GM15510 (cell line): ENCODE measurements around the gene BHLHE23.

Experiments
- POLR2A ChIP-seq: IDR thresholded peaks from 3 replicates; pipeline ENCODE4 v1.6.1; 2011; ENCODE audit warnings: borderline replicate concordance; ENCODE audit not compliant: insufficient read length; ENCODE audit errors: extremely low read depth

BHLHE23 gene

DNA sequence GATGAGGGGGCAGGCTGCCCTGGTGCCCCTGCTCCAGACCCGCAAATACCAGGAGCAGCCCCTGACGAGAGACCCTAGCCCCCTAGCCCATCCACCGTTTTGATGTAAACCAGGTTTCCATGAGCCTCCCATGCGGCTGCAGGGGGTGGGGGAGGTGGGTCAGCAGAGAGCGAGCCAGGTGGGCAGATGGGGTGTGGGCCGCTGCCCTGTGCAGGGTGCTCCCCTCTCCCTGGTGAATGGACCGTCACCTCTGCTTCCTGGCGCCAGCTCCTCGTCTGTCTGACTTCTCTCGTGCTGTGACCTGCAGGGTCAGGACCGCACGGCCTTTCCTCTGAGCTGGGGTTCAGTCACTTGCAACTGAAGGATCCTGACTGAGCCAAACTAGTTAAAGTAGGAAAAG lies 15.7 kb upstream of the BHLHE23 start:
- no peak for TF ChIP-seq POLR2A

DNA sequence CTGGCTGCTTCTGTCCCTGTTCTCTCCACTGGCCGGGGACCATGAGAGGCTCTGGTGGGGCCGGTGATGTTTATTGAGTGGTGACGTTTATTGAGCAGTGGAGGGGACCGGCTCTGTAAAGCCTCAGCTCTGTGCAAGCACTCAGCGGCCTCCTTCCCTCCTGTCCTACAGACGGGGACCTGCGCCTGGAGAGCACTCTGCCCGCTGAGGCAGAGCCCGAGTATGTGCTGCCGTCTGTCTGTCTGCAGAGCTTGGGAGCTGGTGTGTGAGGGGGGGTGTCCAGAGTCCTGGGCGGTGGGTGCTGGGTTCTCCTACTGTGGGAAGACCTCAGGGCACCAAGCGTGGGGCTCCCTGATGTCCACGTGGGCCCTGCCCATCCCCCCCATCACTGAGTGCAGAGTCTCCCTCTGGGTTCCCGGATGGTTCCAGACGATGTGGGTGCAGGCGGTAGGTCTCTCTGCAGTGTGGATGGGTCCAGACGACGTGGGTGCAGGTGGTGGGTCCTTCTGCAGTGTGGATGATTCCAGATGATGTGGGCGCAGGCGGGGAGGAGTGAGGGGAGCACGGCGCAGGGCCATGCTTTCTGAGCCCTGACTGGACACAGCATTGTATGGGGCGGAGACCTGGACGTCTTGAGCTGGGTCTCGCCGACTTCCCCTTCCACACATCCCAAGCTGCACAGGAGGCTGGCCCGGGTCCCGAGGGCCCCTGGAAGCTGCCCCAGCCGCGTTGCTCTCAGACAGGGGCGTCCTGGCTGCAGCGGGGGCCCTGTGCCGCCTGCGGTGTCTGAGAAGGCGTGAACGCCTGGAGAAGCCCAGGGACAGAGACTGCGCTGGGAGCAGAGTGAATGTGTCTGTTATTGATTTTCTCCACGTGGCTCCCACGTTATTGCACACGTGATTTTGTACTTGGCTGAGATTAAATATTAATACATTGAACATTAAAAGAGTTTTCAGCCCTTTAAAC lies 14.9 kb upstream of the BHLHE23 start:
- TF ChIP-seq POLR2A = no peak

DNA sequence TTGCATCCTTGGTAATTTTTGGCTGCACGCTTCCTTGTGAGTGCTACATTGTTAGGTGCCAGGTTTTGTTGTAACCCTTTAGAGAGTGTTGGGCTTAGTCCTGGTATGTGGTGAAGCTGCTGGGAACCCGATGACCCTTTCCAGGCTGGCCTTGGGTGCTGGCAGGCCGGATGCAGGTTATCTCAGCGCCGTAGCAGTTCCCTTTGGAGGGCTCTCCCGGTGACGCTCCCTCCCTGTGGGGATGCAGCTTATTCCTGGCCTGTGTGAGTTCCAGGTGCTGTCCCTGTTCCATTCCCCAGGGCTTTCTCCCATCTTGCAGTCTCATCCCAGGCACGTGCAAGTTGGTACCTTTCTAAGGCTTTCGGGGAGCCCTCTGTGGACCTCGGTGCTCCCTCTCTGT lies 13.9 kb upstream of the BHLHE23 start:
- TF ChIP-seq POLR2A = no peak

DNA sequence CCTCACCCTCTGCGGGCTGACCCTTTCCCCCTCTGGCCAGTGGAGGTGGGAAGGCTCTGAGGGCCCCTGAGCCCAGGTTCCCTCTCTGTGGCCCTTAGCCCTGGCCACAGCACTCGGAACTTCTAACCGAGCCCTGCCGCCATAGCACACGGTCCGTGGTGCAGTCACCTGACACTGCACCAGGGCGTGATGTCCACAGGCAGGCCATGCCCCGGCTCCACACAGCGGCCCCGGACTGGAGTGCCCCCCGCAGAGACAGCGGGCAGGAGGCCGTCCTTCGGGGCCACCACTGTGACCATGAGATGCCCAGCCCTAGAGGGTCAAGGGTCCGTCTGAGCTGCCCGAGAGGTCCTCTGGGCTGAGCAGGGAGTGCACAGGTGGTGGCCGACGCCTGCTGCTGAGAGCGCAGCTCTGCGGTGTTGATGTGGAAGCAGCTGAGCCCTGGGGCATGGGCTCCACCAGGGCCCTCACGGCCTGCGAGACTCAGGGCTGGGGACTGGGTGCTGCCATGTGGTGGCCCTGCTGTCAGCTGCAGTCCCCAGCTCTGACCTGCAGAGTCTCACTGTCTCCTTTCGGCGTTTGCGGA lies 11.2 kb upstream of the BHLHE23 start:
- TF ChIP-seq POLR2A = no peak

DNA sequence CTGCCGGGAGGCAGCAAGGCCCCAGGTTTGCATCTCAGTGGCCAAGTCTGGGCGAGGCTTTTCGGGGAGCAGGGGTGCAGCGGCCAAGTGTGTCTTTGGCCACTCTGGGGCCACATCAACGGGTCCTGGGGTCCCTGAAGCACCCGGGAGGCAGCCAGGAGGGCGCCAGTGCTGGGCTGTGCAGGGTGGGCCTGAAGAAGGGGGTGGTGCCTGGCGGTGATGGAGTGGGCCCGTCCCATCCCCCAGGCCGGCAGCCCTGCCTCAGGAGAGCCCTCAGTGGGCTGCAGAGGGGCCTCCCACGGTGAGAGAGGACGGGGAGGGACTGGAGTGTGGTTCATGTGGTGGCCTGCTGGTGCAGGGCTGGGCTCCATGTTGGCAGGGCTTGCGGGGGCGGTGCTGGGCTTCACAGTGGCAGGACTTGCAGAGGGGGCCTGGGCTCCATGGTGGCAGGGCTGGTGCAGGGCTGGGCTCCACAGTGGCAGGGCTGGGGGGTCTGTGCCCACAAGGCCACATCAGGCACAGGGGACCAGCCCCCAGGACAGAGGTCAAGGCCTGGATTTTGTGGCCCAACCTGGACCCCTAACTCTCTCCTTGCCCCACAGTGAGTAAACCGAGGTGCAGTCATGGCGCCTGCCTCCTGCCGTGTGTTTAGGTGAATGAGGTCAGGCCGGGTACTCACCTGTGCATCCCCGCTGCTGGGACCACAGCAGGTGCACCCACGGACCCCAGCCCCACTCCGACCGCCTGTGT lies 10.5 kb upstream of the BHLHE23 start:
- no peak for TF ChIP-seq POLR2A

DNA sequence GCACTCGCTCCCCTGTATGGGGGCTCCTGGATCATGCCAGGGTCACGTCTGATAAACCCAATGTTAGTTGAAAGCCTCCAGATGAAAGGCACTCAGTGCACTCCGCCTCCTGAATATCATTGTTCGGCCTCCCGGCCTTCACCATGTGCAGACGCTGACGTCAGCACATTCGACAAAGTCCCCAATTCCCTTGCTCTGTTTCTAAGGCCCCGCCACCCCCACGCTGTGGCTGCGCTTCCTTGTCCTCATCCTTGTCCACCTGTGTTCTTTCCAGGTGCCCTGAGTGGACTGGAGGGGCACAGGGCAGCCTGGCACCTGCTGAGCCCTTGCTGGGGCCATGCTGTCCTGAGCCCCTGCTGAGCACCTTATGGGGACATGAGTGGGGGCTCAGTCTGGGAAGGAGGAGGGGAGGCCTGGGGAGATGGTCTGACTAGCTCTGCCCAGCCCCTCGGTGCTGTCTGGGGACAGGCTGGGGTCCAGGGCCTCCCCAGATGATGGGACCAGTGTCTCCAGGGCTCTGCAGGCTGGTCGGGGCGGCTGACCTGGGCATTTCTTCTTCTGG lies 9.8 kb upstream of the BHLHE23 start:
- TF ChIP-seq POLR2A = no peak

DNA sequence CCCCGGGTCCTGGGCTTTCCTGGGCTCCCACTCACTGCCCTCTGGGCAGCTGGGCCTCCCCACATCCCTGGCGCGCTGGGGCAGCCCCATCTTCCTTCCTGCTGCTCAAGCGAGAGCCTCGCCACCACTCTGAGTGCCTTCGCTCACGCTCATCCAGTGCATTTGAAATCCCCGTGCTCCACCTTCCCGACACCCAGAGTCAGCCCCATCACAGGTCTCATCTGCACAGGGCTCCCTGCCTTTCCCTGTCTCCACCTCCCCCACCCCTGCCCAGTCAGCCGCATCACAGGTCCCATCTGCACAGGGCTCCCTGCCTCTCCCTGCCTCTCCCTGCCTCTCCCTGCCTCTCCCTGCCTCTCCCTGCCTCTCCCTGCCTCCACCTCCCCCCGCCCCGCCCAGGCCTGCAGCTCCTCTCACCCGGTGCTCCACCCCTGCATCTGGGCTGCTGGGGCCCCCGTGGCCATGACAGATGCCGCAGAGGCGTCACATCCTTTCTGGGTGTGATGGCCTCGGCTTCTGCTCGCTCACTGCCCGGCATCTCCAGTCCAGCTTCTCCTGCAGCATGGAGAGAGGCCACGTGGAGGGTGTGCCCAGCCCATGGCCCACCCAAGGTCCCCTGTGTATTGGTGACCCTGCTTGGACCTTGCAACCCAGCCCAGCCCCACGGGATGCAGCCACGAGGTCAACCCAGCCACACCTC lies 9.0 kb upstream of the BHLHE23 start:
- TF ChIP-seq POLR2A = no peak

DNA sequence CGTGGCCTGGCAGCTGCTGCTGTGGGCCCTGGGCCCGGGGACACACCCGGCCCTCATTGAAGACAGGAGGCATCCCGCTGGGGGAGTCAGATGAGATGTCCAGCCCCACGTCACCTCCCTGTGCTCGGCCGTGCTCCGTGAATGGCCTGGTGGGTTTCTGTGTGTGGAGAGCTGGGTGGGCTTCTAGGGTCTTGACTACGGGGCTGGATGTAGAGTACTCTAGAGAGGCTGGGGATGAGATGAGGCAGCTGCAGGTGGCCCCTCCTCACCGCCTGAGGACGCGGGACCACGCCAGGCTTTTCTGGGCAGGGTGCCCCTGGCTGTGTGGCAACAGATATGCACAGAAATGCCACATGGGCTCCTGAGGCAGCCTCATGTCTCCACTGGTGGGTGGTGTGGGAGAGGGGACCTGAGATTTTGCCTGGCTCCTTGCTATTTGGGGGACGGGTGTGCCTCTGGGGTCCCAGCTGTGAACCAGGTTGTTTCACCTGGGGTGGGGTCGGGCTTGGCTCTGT lies 8.4 kb upstream of the BHLHE23 start:
- no peak for TF ChIP-seq POLR2A

DNA sequence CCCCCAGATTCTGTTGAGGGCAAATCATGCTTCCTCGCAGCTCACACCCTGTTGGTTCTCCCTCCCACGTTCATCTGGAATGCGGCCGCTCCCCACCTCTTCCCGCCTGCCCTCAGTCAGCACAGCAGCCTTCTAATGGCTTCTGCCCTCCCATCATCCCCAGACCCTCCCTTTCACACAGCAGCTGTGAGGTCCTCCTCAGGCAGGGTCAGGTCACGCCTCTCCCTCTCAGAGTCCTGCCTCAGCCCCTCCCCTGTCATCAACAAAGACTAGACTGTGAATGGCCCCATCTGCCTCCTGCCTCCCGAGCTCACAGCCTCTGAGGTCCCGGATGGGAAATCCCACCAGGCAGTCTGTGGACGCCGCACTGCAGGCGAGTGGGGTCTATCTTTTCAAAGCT lies 7.9 kb upstream of the BHLHE23 start:
- no peak for TF ChIP-seq POLR2A

DNA sequence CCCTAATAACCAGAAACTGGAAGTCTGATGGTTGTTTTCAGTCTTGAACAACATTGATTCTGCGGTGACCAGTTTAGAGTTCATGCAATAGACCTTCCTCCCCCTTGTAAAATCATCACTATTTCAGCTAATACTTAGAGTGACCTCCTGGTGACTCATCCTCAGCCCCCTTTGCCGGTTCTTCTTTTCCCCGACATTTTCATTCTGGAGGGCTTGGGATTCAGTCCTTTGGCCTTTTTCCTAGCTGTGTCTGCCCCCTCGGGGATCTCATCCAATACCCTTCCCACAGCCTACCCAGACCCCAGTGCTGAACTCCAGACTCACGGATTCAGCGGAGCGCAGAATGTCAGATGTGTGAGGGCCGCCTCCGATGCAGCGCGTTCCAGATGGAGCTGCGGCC lies 7.5 kb upstream of the BHLHE23 start:
- TF ChIP-seq POLR2A = no peak

DNA sequence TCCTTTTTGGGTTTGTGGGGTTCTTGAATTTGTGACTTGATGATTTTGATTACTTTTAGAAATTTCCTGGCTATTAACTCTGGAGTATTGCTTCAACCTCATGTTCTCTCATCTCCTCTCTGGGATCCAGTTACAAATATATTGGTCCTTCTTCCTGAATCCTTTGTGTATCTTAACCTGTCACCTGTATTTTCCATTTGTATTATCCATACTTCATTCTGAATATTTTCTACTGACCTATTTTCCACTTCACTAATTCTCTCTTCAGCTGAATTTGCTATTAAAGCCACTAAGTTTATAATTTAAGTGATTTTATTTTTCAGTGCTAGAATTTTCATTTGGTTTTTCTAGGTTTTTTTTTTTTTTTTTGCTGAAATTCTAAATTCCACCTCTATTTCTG lies 6.4 kb upstream of the BHLHE23 start:
- no peak for TF ChIP-seq POLR2A

DNA sequence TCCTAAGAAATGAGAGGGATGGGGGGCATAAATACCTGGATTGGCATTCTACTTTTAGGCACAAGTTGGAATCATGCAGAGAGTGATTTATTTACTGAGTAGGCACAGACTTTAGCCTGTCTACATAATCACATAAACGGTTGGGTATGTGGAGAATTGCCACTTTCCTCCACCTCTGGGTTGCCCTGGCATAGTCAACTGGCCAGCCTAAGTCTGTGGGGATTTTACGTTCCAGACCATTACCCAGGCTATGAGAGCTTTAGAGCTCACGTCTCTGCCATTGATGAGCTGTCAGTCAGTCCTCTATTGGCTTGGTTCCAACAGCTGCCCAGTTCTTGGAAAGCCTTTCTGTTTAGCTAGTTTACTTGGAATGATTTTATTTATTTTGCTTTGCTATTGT lies 5.0 kb upstream of the BHLHE23 start:
- no peak for TF ChIP-seq POLR2A

DNA sequence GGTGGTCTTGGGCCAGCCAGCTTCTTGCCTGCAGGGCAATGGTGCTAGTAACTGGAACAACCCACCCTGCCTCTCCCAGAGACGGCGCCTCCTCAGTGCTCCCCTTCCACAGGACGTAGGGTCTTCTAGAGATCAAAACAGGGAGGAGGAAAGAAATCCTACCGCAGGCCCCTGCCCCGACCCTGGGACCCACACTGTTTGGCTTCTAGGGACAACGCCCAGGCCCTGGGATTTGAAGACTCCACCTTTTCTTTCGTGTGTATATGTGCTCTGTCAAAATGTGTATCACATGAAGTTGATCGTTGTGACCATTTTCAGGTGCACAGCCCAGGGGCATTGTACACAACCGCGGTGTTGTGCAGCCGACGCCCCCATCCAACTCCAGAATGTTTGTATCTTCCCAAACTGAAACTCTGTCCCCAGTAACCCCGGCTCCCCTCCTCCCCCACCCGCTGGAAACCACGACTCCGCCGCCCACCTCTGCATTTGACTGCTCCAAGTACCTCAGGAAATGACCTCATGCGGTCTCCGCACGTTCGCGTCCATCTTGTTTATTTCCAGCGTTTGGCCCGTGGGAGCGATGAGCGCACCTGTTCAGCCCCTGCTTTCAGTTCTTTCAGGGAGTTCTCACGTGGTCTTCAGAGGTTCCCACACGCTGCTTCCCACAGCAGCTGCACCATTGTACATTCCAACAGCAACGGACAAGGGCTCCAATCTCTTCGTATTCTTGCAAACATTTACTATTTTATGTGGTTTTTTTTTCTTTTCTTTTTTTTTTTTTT lies 3.4 kb upstream of the BHLHE23 start:
- TF ChIP-seq POLR2A = peak; percentile 36
